Parietal lobe (tissue), 1 donor: Measurements from ENCODE around the gene TCERG1L. TPM values are rescaled to one million over a fixed set of nuclear protein-coding genes. Genes with fewer than 3 reads are reported as not detected.

Source experiments
- total RNA-seq: library from RNA; depleted of rRNA; stranded (reverse); fragments of >200 nt; gene quantifications from one replicate; pipeline ENCODE4 v1.2.3, GENCODE V29; 2014

Gene TCERG1L
- total RNA-seq: 1.3 TPM

GRCh38 chr10:131311661-131312477, at the start of gene TCERG1L:
TSS of gene TCERG1L (minus strand) at chr10:131311721. CDS start at chr10:131311635, 86 bp downstream.

